RWPE2 (cell line): ENCODE data around the gene TRAK1.

ENCODE experiments used
- ATAC-seq: fragments of 200-7000 bp; cut with Tn5 transposase; 3 replicates; pipeline ENCODE4 v1.9.1; 2021; ENCODE audit warnings: low read depth
- DNase-seq: peaks from one replicate; pipeline ENCODE4 v3.0.0-alpha.2; 2020; ENCODE audit warnings: low spot score
- H3K27ac ChIP-seq: fragments of 450-650 bp; 2 replicates; pipeline ENCODE4 v1.5.1; 2017; ENCODE audit warnings: mild to moderate bottlenecking; ENCODE audit not compliant: poor library complexity, severe bottlenecking
- H3K27me3 ChIP-seq: fragments of 250-450 bp; sonication (Bioruptor Pico); 2 replicates; pipeline ENCODE4 v1.5.1; 2021; ENCODE audit warnings: mild to moderate bottlenecking, moderate library complexity; ENCODE audit not compliant: insufficient read depth, poor library complexity, severe bottlenecking
- H3K36me3 ChIP-seq: fragments of 250-450 bp; sonication (Bioruptor Pico); 2 replicates; pipeline ENCODE4 v1.5.1; 2020; ENCODE audit warnings: low read depth, mild to moderate bottlenecking, moderate library complexity
- H3K4me1 ChIP-seq: fragments of 250-450 bp; sonication (Bioruptor Pico); 2 replicates; pipeline ENCODE4 v1.5.1; 2021; ENCODE audit warnings: mild to moderate bottlenecking, moderate library complexity; ENCODE audit not compliant: insufficient read depth, poor library complexity, severe bottlenecking
- H3K4me3 ChIP-seq: fragments of 250-450 bp; sonication (Bioruptor Pico); 2 replicates; pipeline ENCODE4 v1.5.1; 2021; ENCODE audit warnings: mild to moderate bottlenecking, moderate library complexity; ENCODE audit not compliant: severe bottlenecking
- H3K9me3 ChIP-seq: fragments of 250-450 bp; sonication (Bioruptor Pico); 2 replicates; pipeline ENCODE4 v1.5.1; 2021; ENCODE audit warnings: mild to moderate bottlenecking, moderate library complexity; ENCODE audit not compliant: severe bottlenecking
- CTCF ChIP-seq: fragments of 450-650 bp; IDR thresholded peaks from one replicate; pipeline ENCODE4 v1.5.1; 2017; ENCODE audit warnings: mild to moderate bottlenecking, moderate library complexity; ENCODE audit not compliant: poor library complexity, severe bottlenecking

TRAK1 gene

GRCh38 chr3:42061713-42062380 is 29.3 kb upstream of the TRAK1 start:
- Histone ChIP-seq H3K4me3 (no peak overlapping the region), H3K27me3 (no peaks in the 10 kb centered on the region), H3K4me1 (peaks cover 30% of the 10 kb centered on the region), H3K36me3 (no peaks in the 10 kb centered on the region), H3K27ac (peak overlapping the region; percentile 85), H3K9me3 (no peaks in the 10 kb centered on the region)
- ATAC-seq (peak; percentile 95), DNase-seq (peak; percentile 83)
- no peak for TF ChIP-seq CTCF

- ATAC-seq (no peak), DNase-seq (no peak)
- TF ChIP-seq CTCF: no peak
- no peaks in the 10 kb centered on the region for H3K36me3 ChIP-seq
- H3K27me3 ChIP-seq: no peaks in the 10 kb centered on the region
- H3K4me3 ChIP-seq: no peak overlapping the region
- H3K9me3 ChIP-seq: no peaks in the 10 kb centered on the region
- H3K27ac ChIP-seq: peak overlapping the region; percentile 85
- H3K4me1 ChIP-seq: peaks cover 30% of the 10 kb centered on the region
These were observed 28.7 kb upstream of the TRAK1 start for GRCh38 chr3:42062464-42062863.

- TF ChIP-seq CTCF: no peak
- peak overlapping the region; percentile 85 for H3K27ac ChIP-seq
- ATAC-seq (peak; percentile 46; the same call in 1 of the 3 replicates), DNase-seq (no peak)
- no peaks in the 10 kb centered on the region for H3K9me3 ChIP-seq
- no peaks in the 10 kb centered on the region for H3K27me3 ChIP-seq
- no peak overlapping the region for H3K4me3 ChIP-seq
- H3K4me1 ChIP-seq: peaks cover 33% of the 10 kb centered on the region
- H3K36me3 ChIP-seq: no peaks in the 10 kb centered on the region
These were observed 27.3 kb upstream of the TRAK1 start for GRCh38 chr3:42063888-42064287.

GRCh38 chr3:42066516-42067181 is 24.5 kb upstream of the TRAK1 start:
- Histone ChIP-seq H3K4me1 (peaks cover 39% of the 10 kb centered on the region), H3K9me3 (no peaks in the 10 kb centered on the region), H3K27me3 (no peaks in the 10 kb centered on the region), H3K27ac (no peak overlapping the region), H3K4me3 (no peak overlapping the region), H3K36me3 (no peaks in the 10 kb centered on the region)
- no peak for ATAC-seq
- TF ChIP-seq CTCF: no peak
- DNase-seq: no peak

- Histone ChIP-seq H3K27me3 (no peaks in the 10 kb centered on the region), H3K9me3 (no peaks in the 10 kb centered on the region), H3K4me1 (peaks cover 36% of the 10 kb centered on the region), H3K4me3 (no peak overlapping the region), H3K27ac (no peak overlapping the region), H3K36me3 (no peaks in the 10 kb centered on the region)
- ATAC-seq (no peak), DNase-seq (no peak)
- TF ChIP-seq CTCF: no peak
These were observed 23.8 kb upstream of the TRAK1 start for GRCh38 chr3:42067326-42067725.
